Epithelial cell of esophagus (primary cell): ENCODE measurements around the gene AFDN.

ENCODE experiments used
- DNase-seq: peaks from one replicate; pipeline ENCODE4 v3.0.0; 2010; ENCODE audit warnings: low read depth
- H3K4me3 ChIP-seq: 2 replicates; pipeline ENCODE4 v1.5.1; 2011; ENCODE audit warnings: mild to moderate bottlenecking, low read length, control low read depth
- CTCF ChIP-seq: IDR thresholded peaks from 2 replicates; pipeline ENCODE4 v1.5.1; 2011; ENCODE audit warnings: low read depth, mild to moderate bottlenecking, low read length, control low read depth, inconsistent platforms; ENCODE audit not compliant: insufficient read depth; ENCODE audit errors: missing control alignments

AFDN gene

GRCh38 chr6:167984144-167984719 lies 157.5 kb downstream of the AFDN start:
- no peak for TF ChIP-seq CTCF
- DNase-seq, result no peak
- no peak overlapping the region for H3K4me3 ChIP-seq

GRCh38 chr6:167984876-167985604 lies 158.3 kb downstream of the AFDN start:
- DNase-seq, result no peak
- H3K4me3 ChIP-seq, result no peak overlapping the region
- TF ChIP-seq CTCF, result no peak

- H3K4me3 ChIP-seq, result no peak overlapping the region
- DNase-seq, result no peak
- no peak for TF ChIP-seq CTCF
Observed at GRCh38 chr6:167985911-167986595, 159.3 kb downstream of the AFDN start.

GRCh38 chr6:167987396-167988153 lies 160.9 kb downstream of the AFDN start:
- no peak overlapping the region for H3K4me3 ChIP-seq
- TF ChIP-seq CTCF, result no peak
- DNase-seq, result no peak

GRCh38 chr6:167988154-167988495 lies 161.4 kb downstream of the AFDN start:
- TF ChIP-seq CTCF, result no peak
- no peak overlapping the region for H3K4me3 ChIP-seq
- DNase-seq, result no peak

GRCh38 chr6:167988945-167989841 lies 162.5 kb downstream of the AFDN start:
- no peak for TF ChIP-seq CTCF
- DNase-seq, result no peak
- no peak overlapping the region for H3K4me3 ChIP-seq
